Neural progenitor cell (in vitro differentiated cells): ENCODE results near the gene BMPR1B.

Source experiments
- CTCF ChIP-seq: fragments of 200-600 bp; sonication (generic); IDR thresholded peaks from 2 replicates; pipeline ENCODE4 v1.5.1; 2017; ENCODE audit warnings: antibody characterized with exemption, mild to moderate bottlenecking
- EZH2 ChIP-seq: fragments of 200-600 bp; sonication (generic); IDR thresholded peaks from 2 replicates; pipeline ENCODE4 v1.6.1; 2017; ENCODE audit warnings: antibody characterized with exemption, mild to moderate bottlenecking, moderate library complexity
- EZH2phosphoT487 ChIP-seq: fragments of 200-600 bp; sonication (generic); IDR thresholded peaks from 2 replicates; pipeline ENCODE4 v1.6.1; 2017; ENCODE audit warnings: antibody characterized with exemption

- TF ChIP-seq CTCF (no peak), EZH2 (no peak), EZH2phosphoT487 (no peak)
Measured at GRCh38 chr4:94722270-94722669, 35.5 kb upstream of the BMPR1B start.
